Inflammatory macrophage treated with lipopolysaccharide for 1 hour (primary cell): ENCODE results near the gene STXBP5L.
"Not testable (repeated sequence)": the region's sequence is repeated elsewhere in the genome, so short reads cannot be mapped to it uniquely, and the experiment has no call there.

Source experiments
- DNase-seq, 2 donors: peaks; one replicate each; pipeline ENCODE4 v3.0.0-alpha.2; 2020 to 2022

STXBP5L gene

DNA sequence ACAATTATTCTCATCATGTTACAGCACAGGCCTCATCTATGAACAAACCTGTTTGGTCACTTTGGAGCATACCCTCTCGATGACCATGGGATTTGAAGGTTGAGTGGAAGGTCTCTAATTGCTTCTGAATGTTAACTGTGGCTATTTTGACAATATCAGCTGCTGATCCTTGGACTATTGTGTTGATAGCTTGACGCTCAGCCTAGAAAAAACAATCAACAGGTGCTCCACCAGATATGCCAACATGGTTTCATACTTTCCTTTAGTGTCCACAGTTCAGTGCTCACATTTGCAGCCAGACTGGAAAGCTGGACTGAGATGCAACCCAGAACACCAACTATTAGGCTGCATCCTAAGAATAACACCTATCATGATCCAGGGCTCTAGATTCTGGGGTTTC, 528.1 kb downstream of the STXBP5L start:
- DNase-seq: no peak

GRCh38 chr3:121436641-121437040, 528.6 kb downstream of the STXBP5L start:
- no peak for DNase-seq

DNA sequence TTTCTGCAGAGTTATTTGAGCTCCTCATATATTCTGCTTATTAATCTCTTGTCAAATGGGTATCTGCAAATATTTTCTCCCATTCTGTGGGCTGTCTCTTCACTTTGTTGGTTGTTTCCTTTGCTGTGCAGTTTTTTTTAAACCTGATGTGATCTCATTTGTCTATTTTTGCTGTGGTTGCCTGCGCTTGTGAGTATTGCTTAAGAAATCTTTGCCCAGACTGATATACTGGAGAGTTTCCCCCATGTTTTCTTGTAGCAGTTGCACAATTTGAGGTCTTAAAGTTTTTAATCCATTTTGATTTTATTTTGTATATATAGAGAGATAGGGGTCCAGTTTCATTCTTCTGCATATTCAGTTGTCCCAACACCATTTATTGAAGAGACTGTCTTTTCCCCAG, 535.5 kb downstream of the STXBP5L start:
- no peak for DNase-seq

- DNase-seq: not testable (repeated sequence)
These were observed 543.7 kb downstream of the STXBP5L start for GRCh38 chr3:121451752-121452151.

DNA sequence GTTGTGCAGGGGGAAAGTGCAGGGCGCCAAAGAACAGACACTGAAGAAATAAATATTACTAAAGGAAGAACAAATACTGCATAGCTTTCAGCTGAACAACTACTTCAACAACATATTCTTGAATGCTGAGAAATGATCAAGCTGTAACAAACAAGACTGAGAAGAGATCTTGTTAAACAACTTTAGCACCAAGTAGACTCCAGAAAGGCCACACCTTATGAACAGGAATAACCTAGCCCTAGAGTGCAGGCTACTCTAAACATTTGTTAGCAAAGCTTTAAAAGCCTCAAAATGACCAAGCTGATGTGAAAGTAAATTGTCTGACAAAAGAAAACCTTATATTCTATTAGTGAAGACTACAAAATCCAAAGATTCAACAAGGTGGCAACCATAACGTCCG, 554.6 kb downstream of the STXBP5L start:
- no peak for DNase-seq

DNA sequence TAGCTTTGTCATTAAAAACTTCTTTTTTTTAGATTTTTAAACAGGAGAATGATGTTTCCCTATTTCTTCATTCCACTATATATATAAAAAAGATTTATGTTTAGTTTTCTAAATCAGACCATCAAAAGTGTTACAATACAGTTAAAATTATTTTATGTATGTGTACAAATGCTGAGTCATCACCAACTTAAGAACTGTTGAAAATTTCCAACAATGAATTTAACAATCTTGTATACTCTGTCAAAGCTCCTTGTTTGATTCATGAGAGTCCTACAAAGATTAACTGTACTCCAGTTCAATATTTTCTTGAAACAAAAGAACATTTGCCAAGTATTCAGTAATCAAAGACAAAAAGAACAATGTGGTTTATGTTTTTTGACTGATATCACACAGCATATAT, 555.7 kb downstream of the STXBP5L start:
- DNase-seq: no peak

DNA sequence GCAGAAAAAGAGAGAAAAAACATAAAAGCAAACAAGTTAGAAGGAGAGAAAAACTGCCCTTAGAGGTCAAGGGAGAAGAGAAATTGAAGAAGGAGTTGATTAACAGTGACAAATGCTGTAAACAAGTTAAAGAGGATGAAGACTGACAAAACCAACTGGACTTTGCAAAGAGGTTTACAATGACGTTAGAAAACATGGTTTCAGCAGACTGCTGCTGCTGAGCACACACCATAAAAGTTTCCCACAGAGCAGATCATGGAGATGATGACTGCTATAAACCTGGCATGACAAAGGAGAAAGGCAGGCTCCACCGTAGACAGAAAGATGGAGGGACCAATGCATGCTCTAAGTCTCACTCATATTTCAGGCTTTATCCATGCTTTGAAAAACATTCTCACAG, 559.1 kb downstream of the STXBP5L start:
- DNase-seq: no peak

DNA sequence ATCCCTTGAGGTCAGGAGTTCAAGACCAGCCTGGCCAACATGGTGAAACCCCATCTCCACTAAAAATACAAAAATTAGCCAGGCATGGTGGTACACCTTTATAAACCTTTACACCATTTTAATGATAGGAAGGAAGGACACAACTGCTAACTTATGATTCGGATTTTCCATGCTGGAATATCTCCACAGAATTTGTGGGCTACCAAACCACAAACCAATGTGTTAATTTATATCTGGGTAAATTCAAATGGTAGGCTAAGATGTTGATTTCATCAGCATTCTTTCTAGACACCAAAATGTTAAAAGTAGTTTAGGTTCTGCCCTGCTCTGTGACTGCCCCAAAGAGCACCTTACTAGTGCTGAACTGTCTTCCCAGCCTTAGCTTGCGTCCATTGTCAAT, 565.0 kb downstream of the STXBP5L start:
- no peak for DNase-seq
